ENCODE data around the gene CCDC43. TPM values are rescaled to one million over a fixed set of nuclear protein-coding genes. Genes with fewer than 3 reads are reported as not detected.
"Not testable (repeated sequence)": the region's sequence is repeated elsewhere in the genome, so short reads cannot be mapped to it uniquely, and the experiment has no call there.

Gene CCDC43
- total RNA-seq (2014; rRNA removed; shearing (Covaris generic)) = 41.4 and 42.2 TPM in 2 replicates

- Histone ChIP-seq H3K27me3 (no peaks in the 10 kb centered on the region), H3K9me3 (replicated peaks) (no peaks in the 10 kb centered on the region), H3K4me3 (peak within 1 kb of the TSS; percentile 90), H3K4me1 (peaks cover 6% of the 10 kb centered on the region), H3K27ac (peak within 1 kb of the TSS; percentile 67), H3K36me3 (no peaks in the 10 kb centered on the region)
- DNase-seq = peak; percentile 95 to 97
Observed at GRCh38 chr17:44689477-44690217, at the start of gene CCDC43. CCDC43 (minus strand) TSS chr17:44689776; CDS start chr17:44689753, 23 bp downstream.

- no peak overlapping the region for H3K4me3 ChIP-seq
- H3K27me3 ChIP-seq = no peaks in the 10 kb centered on the region
- peaks cover 29% of the 10 kb centered on the region for H3K36me3 ChIP-seq
- H3K27ac ChIP-seq = no peak overlapping the region
- DNase-seq = no peak
- no peaks in the 10 kb centered on the region for H3K9me3 ChIP-seq (replicated peaks)
- no peaks in the 10 kb centered on the region for H3K4me1 ChIP-seq
Observed at GRCh38 chr17:44738214-44738906, 48.8 kb upstream of the CCDC43 start.

- H3K27ac ChIP-seq = no peak overlapping the region
Observed at GRCh38 chr17:44736551-44737240, 47.1 kb upstream of the CCDC43 start.

GRCh38 chr17:44734272-44734671 is 44.7 kb upstream of the CCDC43 start:
- H3K4me1 ChIP-seq = no peaks in the 10 kb centered on the region
- H3K36me3 ChIP-seq = peaks cover 46% of the 10 kb centered on the region
- no peaks in the 10 kb centered on the region for H3K27me3 ChIP-seq
- DNase-seq = no peak
- H3K9me3 ChIP-seq (replicated peaks) = no peaks in the 10 kb centered on the region
- no peak overlapping the region for H3K4me3 ChIP-seq
- no peak overlapping the region for H3K27ac ChIP-seq

More at GRCh38 chr17:44736551-44737240, 47.1 kb upstream of the CCDC43 start:
- no peak for DNase-seq
- no peaks in the 10 kb centered on the region for H3K27me3 ChIP-seq
- peaks cover 34% of the 10 kb centered on the region for H3K36me3 ChIP-seq
- H3K4me3 ChIP-seq = no peak overlapping the region
- H3K9me3 ChIP-seq (replicated peaks) = no peaks in the 10 kb centered on the region
- H3K4me1 ChIP-seq = no peaks in the 10 kb centered on the region

GRCh38 chr17:44733753-44734152 is 44.2 kb upstream of the CCDC43 start:
- Histone ChIP-seq H3K36me3 (peaks cover 44% of the 10 kb centered on the region), H3K27me3 (no peaks in the 10 kb centered on the region), H3K27ac (no peak overlapping the region), H3K4me3 (no peak overlapping the region), H3K4me1 (no peaks in the 10 kb centered on the region), H3K9me3 (replicated peaks) (no peaks in the 10 kb centered on the region)
- DNase-seq = peak in 1 of 2 experiments; percentile 36

GRCh38 chr17:44726121-44726520 is 36.5 kb upstream of the CCDC43 start:
- H3K27ac ChIP-seq; H3K9me3 ChIP-seq (replicated peaks); H3K27me3 ChIP-seq; DNase-seq; H3K4me1 ChIP-seq; H3K4me3 ChIP-seq: not testable (repeated sequence)
- peaks cover 70% of the 10 kb centered on the region for H3K36me3 ChIP-seq

- no peaks in the 10 kb centered on the region; the same call in 1 of the 2 replicates for H3K9me3 ChIP-seq (replicated peaks)
- no peaks in the 10 kb centered on the region for H3K27me3 ChIP-seq
- H3K4me3 ChIP-seq = no peak overlapping the region
- H3K4me1 ChIP-seq = no peaks in the 10 kb centered on the region
- peaks cover 58% of the 10 kb centered on the region for H3K36me3 ChIP-seq
- no peak for DNase-seq
- H3K27ac ChIP-seq = no peak overlapping the region
Observed at GRCh38 chr17:44722254-44722653, 32.7 kb upstream of the CCDC43 start.

GRCh38 chr17:44719444-44719843 is 29.9 kb upstream of the CCDC43 start:
- H3K4me3 ChIP-seq = no peak overlapping the region
- H3K4me1 ChIP-seq = no peaks in the 10 kb centered on the region
- no peak for DNase-seq
- H3K27ac ChIP-seq = no peak overlapping the region
- H3K9me3 ChIP-seq (replicated peaks) = no peaks in the 10 kb centered on the region
- H3K36me3 ChIP-seq = peaks cover 48% of the 10 kb centered on the region
- H3K27me3 ChIP-seq = no peaks in the 10 kb centered on the region

- Histone ChIP-seq H3K4me3 (peak within 1 kb of the TSS; percentile 79), H3K36me3 (no peaks in the 10 kb centered on the region; the same call in 1 of the 2 replicates), H3K27me3 (no peaks in the 10 kb centered on the region), H3K27ac (peak within 1 kb of the TSS; percentile 70), H3K4me1 (peaks cover 7% of the 10 kb centered on the region; the same call in 1 of the 2 replicates), H3K9me3 (replicated peaks) (no peaks in the 10 kb centered on the region)
- peak; percentile 86 to 94 for DNase-seq
Observed at GRCh38 chr17:44708401-44709263, 19.1 kb upstream of the CCDC43 start, which contains the start of gene DBF4B. DBF4B (plus strand) TSS chr17:44708665; CDS start chr17:44708821, 156 bp downstream.

GRCh38 chr17:44707755-44708400 is 18.3 kb upstream of the CCDC43 start:
- Histone ChIP-seq H3K36me3 (no peaks in the 10 kb centered on the region; the same call in 1 of the 2 replicates), H3K27me3 (no peaks in the 10 kb centered on the region), H3K4me3 (peak overlapping the region; percentile 79), H3K4me1 (peaks cover 7% of the 10 kb centered on the region; the same call in 1 of the 2 replicates), H3K9me3 (replicated peaks) (no peaks in the 10 kb centered on the region), H3K27ac (peak overlapping the region; percentile 70)
- DNase-seq = no peak

- H3K4me3 ChIP-seq; H3K36me3 ChIP-seq; H3K27ac ChIP-seq; H3K27me3 ChIP-seq; DNase-seq; H3K4me1 ChIP-seq; H3K9me3 ChIP-seq (replicated peaks): not testable (repeated sequence)
Observed at GRCh38 chr17:44700288-44700687, 10.7 kb upstream of the CCDC43 start.

GRCh38 chr17:44693609-44694008 is 4.0 kb upstream of the CCDC43 start:
- no peak for DNase-seq
- H3K9me3 ChIP-seq (replicated peaks) = no peaks in the 10 kb centered on the region
- peaks cover under 1% of the 10 kb centered on the region for H3K4me1 ChIP-seq
- H3K4me3 ChIP-seq = no peak overlapping the region
- 0 out of 2 replicates have a peak, but pooled peaks cover 5% of the 10 kb centered on the region for H3K27me3 ChIP-seq
- H3K27ac ChIP-seq = no peak overlapping the region
- no peaks in the 10 kb centered on the region for H3K36me3 ChIP-seq

- DNase-seq = peak; percentile 7 to 43
- peak overlapping the region; percentile 90 for H3K4me3 ChIP-seq
- peak overlapping the region; percentile 67; the same call in 1 of the 2 replicates for H3K27ac ChIP-seq
- not testable (repeated sequence) for H3K27me3 ChIP-seq; H3K9me3 ChIP-seq (replicated peaks); H3K36me3 ChIP-seq; H3K4me1 ChIP-seq
Observed at GRCh38 chr17:44690746-44691306, 1.2 kb upstream of the CCDC43 start.

All from SJCRH30 (cell line).